Measurements from ENCODE around the gene MINDY3. TPM values are rescaled to one million over a fixed set of nuclear protein-coding genes. Genes with fewer than 3 reads are reported as not detected.

The MINDY3 gene
- total RNA-seq, 1 donor from 2014 or later, result 13.7 TPM

DNA sequence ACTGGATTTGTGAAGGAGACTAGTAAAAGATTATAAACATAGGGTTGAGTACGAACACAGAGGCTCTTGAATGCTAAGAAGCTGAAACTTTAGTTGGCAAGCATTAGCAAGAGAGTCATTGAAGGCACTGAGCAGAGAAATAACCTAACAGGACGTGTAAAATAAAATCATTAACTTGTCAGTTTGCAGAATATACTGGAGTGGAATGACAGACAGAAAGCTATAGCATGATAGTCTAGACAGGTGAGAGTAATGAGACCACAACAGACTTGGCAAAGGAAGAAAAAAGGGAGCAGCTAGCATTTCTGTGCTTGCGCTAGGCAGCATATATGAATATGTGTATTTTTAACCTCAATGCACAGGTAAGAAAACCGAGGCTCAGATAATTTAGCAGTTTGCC lies 30.8 kb downstream of the MINDY3 start:
- Histone ChIP-seq H3K27ac (no peak overlapping the region), H3K4me3 (no peak overlapping the region), H3K9me3 (no peaks in the 10 kb centered on the region), H3K27me3 (no peaks in the 10 kb centered on the region), H3K4me1 (peaks cover 0 to 4% of the 10 kb centered on the region in 2 donors), H3K36me3 (peaks cover 17 to 29% of the 10 kb centered on the region in 2 donors)
- no peak for DNase-seq (ENCODE audit: low spot score in 2 of 2)
- intact Hi-C loops (cut with DNase I), result loop anchor here (10.0 kb wide), 2 partner anchors 175 to 245 kb away; no protein-coding TSS in a partner anchor
- no peak for TF ChIP-seq CTCF (IDR thresholded peaks at IDR 0.05)

- DNase-seq (ENCODE audit: low spot score in 2 of 2), result no peak
- no peaks in the 10 kb centered on the region for H3K27me3 ChIP-seq
- H3K9me3 ChIP-seq, result no peaks in the 10 kb centered on the region
- peaks cover 0 to 21% of the 10 kb centered on the region in 2 donors for H3K4me1 ChIP-seq
- peaks cover 0 to under 1% of the 10 kb centered on the region in 2 donors for H3K36me3 ChIP-seq
- TF ChIP-seq CTCF (IDR thresholded peaks at IDR 0.05), result peak; percentile 43 to 69 (median 64)
- H3K27ac ChIP-seq, result no peak overlapping the region
- intact Hi-C loops (cut with DNase I), result loop anchor here (1.0 to 10.0 kb wide), 5 partner anchors 37 to 398 kb away; no protein-coding TSS in a partner anchor
- H3K4me3 ChIP-seq, result no peak overlapping the region
Observed at GRCh38 chr10:15824498-15824897, 35.8 kb downstream of the MINDY3 start.

GRCh38 chr10:15822131-15822530 lies 38.2 kb downstream of the MINDY3 start:
- TF ChIP-seq CTCF (IDR thresholded peaks at IDR 0.05), result no peak
- DNase-seq (ENCODE audit: low spot score in 2 of 2), result no peak
- H3K4me1 ChIP-seq, result peaks cover 2 to 22% of the 10 kb centered on the region in 2 donors
- H3K27me3 ChIP-seq, result no peaks in the 10 kb centered on the region
- H3K9me3 ChIP-seq, result no peaks in the 10 kb centered on the region
- peak overlapping the region; percentile 19 to 53 for H3K27ac ChIP-seq
- intact Hi-C loops (cut with DNase I), result loop anchor here (5.0 to 10.0 kb wide), 3 partner anchors 35 to 237 kb away; no protein-coding TSS in a partner anchor
- no peaks in the 10 kb centered on the region for H3K36me3 ChIP-seq
- H3K4me3 ChIP-seq, result no peak overlapping the region

- no peak for TF ChIP-seq CTCF (IDR thresholded peaks at IDR 0.05)
- intact Hi-C loops (cut with DNase I), result loop anchor here (5.0 to 10.0 kb wide), 3 partner anchors 34 to 236 kb away; no protein-coding TSS in a partner anchor
- no peaks in the 10 kb centered on the region for H3K36me3 ChIP-seq
- no peak overlapping the region for H3K4me3 ChIP-seq
- H3K9me3 ChIP-seq, result no peaks in the 10 kb centered on the region
- no peak for DNase-seq (ENCODE audit: low spot score in 2 of 2)
- peaks cover 2 to 30% of the 10 kb centered on the region in 2 donors for H3K4me1 ChIP-seq
- H3K27me3 ChIP-seq, result no peaks in the 10 kb centered on the region
- H3K27ac ChIP-seq, result peak overlapping the region; percentile 24 to 70
Observed at GRCh38 chr10:15821046-15821683, 39.1 kb downstream of the MINDY3 start.

- Histone ChIP-seq H3K27ac (peak overlapping the region; percentile 70 to 86), H3K4me3 (no peak overlapping the region)
Observed at GRCh38 chr10:15817409-15818046, 42.8 kb downstream of the MINDY3 start.

More at GRCh38 chr10:15817409-15818046, 42.8 kb downstream of the MINDY3 start:
- intact Hi-C loops (cut with DNase I), result no loop called here
- no peaks in the 10 kb centered on the region for H3K36me3 ChIP-seq
- TF ChIP-seq CTCF (IDR thresholded peaks at IDR 0.05), result no peak
- H3K9me3 ChIP-seq, result no peaks in the 10 kb centered on the region
- DNase-seq (ENCODE audit: low spot score in 2 of 2), result no peak
- H3K4me1 ChIP-seq, result peaks cover 2 to 32% of the 10 kb centered on the region in 2 donors
- H3K27me3 ChIP-seq, result no peaks in the 10 kb centered on the region

Data from ascending aorta (tissue), 2 donors.